Suprapubic skin (tissue), 4 donors: ENCODE results near the gene MADD. TPM values are rescaled to one million over a fixed set of nuclear protein-coding genes. Genes with fewer than 3 reads are reported as not detected.

Experiments
- DNase-seq, 2 donors: peaks; one replicate each; pipeline ENCODE4 v3.0.0-alpha.2; 2019; ENCODE audit warnings: low spot score in 2 of 2
- H3K27ac ChIP-seq: fragments of 200-600 bp; sonication (generic); one replicate; pipeline ENCODE4 v1.5.1; 2019
- H3K27me3 ChIP-seq: fragments of 200-600 bp; sonication (generic); one replicate; pipeline ENCODE4 v1.5.1; 2019
- H3K36me3 ChIP-seq: fragments of 200-600 bp; sonication (generic); one replicate; pipeline ENCODE4 v1.5.1; 2019
- H3K4me1 ChIP-seq: fragments of 200-600 bp; sonication (generic); one replicate; pipeline ENCODE4 v1.5.1; 2019
- H3K4me3 ChIP-seq: fragments of 200-600 bp; sonication (generic); one replicate; pipeline ENCODE4 v1.5.1; 2019; ENCODE audit warnings: mild to moderate bottlenecking
- H3K9me3 ChIP-seq: fragments of 200-600 bp; sonication (generic); one replicate; pipeline ENCODE4 v1.5.1; 2019
- EP300 ChIP-seq: sonication (generic); formaldehyde crosslinking; IDR thresholded peaks from one replicate; pipeline ENCODE4 v1.6.1; 2017; ENCODE audit warnings: antibody characterized with exemption
- POLR2A ChIP-seq, 2 donors: fragments of 450-650 bp; IDR thresholded peaks; one replicate each; pipeline ENCODE4 v1.6.1; 2017; ENCODE audit warnings: antibody characterized with exemption in 2 of 2, mild to moderate bottlenecking in 2 of 2, moderate library complexity in 2 of 2
- POLR2AphosphoS5 ChIP-seq, 3 donors: sonication (generic); formaldehyde crosslinking; IDR thresholded peaks; one replicate each; pipeline ENCODE4 v1.6.1; 2017; ENCODE audit warnings: antibody characterized with exemption in 3 of 3
- WGBS: methylation state at CpG from one replicate; pipeline ENCODE4 v1.1.5; 2018; 5-methylcytosine and 5-hydroxymethylcytosine counted together
- total RNA-seq, 4 donors: library from RNA; depleted of rRNA; stranded (reverse); fragments of >200 nt; gene quantifications; one replicate each; pipeline ENCODE4 v1.1.0, GENCODE V29; 2016
- TF ChIP-seq, protein P1 (sequence below), 2 donors: fragments of 200-600 bp in 1 of 2; fragments of 450-650 bp in 1 of 2; sonication (generic) in 1 of 2; IDR thresholded peaks; one replicate each; pipeline ENCODE4 v1.5.1; 2016 to 2019; ENCODE audit warnings: antibody characterized with exemption in 2 of 2, mild to moderate bottlenecking in 1 of 2, moderate library complexity in 1 of 2

Gene MADD
- 10 to 100 TPM; 47.1 to 91.1 (median 71.3) TPM for total RNA-seq

DNA sequence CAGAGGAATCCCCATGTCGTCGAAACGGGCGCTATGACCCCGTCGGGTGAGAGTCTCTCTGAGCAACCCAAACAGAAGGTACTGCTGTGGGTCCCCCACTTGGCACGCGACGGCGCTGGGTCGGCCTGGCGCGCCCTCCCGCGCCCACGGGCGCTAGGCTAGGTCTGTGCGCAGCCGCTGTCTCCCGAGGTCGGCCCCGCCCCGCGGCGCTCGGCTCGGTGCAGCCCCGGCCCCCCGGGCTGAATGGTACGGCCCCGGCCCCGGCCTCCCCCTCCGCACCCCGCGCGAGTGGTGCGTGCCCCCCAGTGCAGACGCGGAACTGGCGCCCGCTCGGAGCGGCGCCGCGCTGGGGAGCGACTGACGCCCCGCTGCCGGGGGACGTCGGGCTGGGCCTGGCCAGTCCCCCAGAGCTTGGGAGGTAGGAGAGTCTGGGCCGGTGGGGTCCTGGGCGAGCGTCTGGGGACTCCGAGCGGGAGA, at the start of gene MADD:
MADD (plus strand) TSS at position 305 of the 477 bp plus-strand sequence.
- Histone ChIP-seq H3K4me3 (peak within 1 kb of the TSS; percentile 77), H3K4me1 (peaks cover 49% of the 10 kb centered on the region), H3K27ac (peak within 1 kb of the TSS; percentile 93), H3K27me3 (no peaks in the 10 kb centered on the region), H3K9me3 (no peaks in the 10 kb centered on the region), H3K36me3 (peaks cover 7% of the 10 kb centered on the region)
- peak; percentile 89 for DNase-seq
- no peak for TF ChIP-seq EP300
- TF ChIP-seq, protein P1, sequence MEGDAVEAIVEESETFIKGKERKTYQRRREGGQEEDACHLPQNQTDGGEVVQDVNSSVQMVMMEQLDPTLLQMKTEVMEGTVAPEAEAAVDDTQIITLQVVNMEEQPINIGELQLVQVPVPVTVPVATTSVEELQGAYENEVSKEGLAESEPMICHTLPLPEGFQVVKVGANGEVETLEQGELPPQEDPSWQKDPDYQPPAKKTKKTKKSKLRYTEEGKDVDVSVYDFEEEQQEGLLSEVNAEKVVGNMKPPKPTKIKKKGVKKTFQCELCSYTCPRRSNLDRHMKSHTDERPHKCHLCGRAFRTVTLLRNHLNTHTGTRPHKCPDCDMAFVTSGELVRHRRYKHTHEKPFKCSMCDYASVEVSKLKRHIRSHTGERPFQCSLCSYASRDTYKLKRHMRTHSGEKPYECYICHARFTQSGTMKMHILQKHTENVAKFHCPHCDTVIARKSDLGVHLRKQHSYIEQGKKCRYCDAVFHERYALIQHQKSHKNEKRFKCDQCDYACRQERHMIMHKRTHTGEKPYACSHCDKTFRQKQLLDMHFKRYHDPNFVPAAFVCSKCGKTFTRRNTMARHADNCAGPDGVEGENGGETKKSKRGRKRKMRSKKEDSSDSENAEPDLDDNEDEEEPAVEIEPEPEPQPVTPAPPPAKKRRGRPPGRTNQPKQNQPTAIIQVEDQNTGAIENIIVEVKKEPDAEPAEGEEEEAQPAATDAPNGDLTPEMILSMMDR (IDR thresholded peaks at IDR 0.05): no peak
- peak in 1 of 3 donors; percentile 3 for TF ChIP-seq POLR2AphosphoS5 (IDR thresholded peaks at IDR 0.05)
- peak in 1 of 2 donors; percentile 68 for TF ChIP-seq POLR2A (IDR thresholded peaks at IDR 0.05)
- 0% methylated on average over 1 of the region's 57 CpGs for WGBS

DNA sequence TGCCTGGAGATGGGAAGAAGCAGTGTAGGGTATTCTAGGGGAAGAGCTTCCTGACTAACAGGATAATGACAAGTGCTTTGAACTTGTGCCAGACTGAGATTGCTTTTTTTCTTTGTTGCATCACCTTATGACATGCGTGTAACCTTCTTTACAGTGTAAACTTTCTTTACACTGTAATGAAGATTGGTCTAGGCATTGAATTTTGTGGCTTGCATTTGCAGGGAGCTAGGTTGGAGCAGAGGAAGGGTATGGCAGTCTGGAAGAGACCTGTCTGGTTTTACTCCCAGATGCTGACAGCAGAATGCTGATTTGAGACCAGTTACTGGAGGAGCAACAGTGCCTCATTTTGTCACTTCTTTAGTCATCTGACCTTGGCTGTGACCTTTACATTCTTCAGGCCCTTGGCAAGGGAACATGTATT, 49.5 kb upstream of the MADD start:
- Histone ChIP-seq H3K4me1 (peaks cover 28% of the 10 kb centered on the region), H3K4me3 (no peak overlapping the region), H3K27ac (no peak overlapping the region), H3K27me3 (no peaks in the 10 kb centered on the region), H3K9me3 (no peaks in the 10 kb centered on the region), H3K36me3 (peaks cover 49% of the 10 kb centered on the region)
- DNase-seq: no peak
- TF ChIP-seq POLR2AphosphoS5 (IDR thresholded peaks at IDR 0.05): no peak
- TF ChIP-seq, protein P1 (IDR thresholded peaks at IDR 0.05): no peak
- 55% methylated on average over 1 of the region's 1 CpG for WGBS

DNA sequence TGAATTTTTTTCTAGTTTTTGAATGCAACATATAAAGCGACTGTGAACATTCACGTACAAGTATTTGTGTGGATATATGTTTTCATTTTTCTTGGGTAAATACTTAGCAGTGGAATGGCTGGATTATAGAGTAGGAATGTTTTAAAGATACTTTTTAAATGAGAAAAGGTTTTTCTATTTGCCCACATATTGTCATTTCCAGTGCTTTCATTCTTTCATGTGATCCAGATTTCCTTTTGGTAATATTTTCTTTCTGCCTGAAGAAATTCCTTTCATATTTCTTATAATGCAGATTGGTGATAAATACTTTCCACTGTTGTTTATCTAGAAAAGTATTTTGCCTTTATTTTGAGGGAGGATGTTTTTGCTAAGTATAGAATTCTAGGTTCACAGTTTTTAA, 47.2 kb upstream of the MADD start:
- H3K36me3 ChIP-seq: peaks cover 64% of the 10 kb centered on the region
- peaks cover 12% of the 10 kb centered on the region for H3K4me1 ChIP-seq

DNA sequence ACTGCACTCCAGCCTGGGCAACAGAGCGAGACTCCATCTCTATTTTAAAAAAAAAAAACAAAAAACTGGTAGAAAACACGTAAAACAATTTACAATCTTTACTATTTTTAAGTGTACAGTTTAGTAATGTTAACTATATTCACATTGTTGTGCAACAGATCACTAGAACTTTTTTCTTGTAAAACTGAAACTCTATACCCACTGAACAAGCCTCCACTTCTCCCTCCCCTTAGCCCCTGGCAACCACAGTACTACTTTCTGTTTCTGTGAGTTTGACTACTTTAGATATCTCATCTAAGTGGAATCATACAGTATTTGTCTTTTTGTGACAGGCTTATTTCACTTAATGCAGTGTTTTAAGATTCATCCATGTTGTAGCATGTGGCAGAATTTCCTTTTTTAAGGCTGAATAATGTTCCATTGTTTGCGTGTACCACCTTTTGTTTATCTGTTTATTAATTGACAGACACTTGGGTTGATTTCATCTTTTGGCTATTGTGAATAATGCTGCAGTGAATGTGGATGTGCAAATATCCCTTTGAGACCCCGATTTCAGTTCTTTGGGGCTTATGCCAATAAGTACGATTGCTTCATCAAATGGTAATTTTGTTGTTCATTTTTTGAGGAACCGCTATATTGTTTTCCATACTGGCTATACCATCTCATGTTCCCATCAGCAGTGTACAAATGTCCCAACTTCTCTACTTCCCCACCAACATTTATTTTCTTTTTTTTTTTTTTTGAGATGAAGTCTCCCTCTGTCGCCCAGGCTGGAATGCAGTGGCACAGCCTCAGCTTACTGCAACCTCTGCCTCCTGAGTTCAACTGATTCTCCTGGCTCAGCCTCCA, 44.2 kb upstream of the MADD start:
- Histone ChIP-seq H3K36me3 (peaks cover 52% of the 10 kb centered on the region), H3K27me3 (no peaks in the 10 kb centered on the region), H3K9me3 (no peaks in the 10 kb centered on the region), H3K4me3 (no peak overlapping the region), H3K4me1 (peaks cover under 1% of the 10 kb centered on the region), H3K27ac (no peak overlapping the region)
- 92% methylated on average over 7 of the region's 7 CpGs for WGBS
- no peak for DNase-seq
- TF ChIP-seq POLR2A (IDR thresholded peaks at IDR 0.05): no peak
- no peak for TF ChIP-seq POLR2AphosphoS5 (IDR thresholded peaks at IDR 0.05)
- TF ChIP-seq, protein P1 (IDR thresholded peaks at IDR 0.05): no peak
- TF ChIP-seq EP300: no peak

More for the DNA sequence above, 47.2 kb upstream of the MADD start:
- WGBS: 89% methylated on average over 2 of the region's 2 CpGs
- TF ChIP-seq, protein P1 (IDR thresholded peaks at IDR 0.05): no peak
- no peak for TF ChIP-seq POLR2A (IDR thresholded peaks at IDR 0.05)
- TF ChIP-seq POLR2AphosphoS5 (IDR thresholded peaks at IDR 0.05): no peak
- TF ChIP-seq EP300: no peak
- Histone ChIP-seq H3K9me3 (no peaks in the 10 kb centered on the region), H3K4me3 (no peak overlapping the region), H3K27ac (no peak overlapping the region), H3K27me3 (no peaks in the 10 kb centered on the region)
- DNase-seq: no peak

DNA sequence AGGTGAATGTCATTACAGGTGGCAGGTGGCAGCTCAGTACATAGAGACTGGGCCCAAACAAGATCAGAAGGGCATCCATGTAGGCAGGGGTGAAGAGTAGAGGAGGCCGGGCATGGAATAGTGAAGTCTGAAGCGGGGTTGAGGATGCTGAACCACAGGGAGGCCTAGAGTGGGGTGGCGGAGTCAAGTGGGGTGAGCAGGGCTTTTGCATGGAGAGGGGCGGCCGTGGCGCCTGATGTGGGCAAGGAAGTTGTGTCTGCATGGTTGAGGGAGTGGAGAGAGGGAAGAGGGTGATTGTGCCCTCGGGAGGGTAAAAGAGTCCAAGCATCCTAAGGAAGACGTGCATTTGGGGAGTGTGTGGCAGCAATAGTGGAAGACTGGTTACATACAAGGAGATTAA, 40.8 kb upstream of the MADD start:
- H3K27me3 ChIP-seq: no peaks in the 10 kb centered on the region
- no peak overlapping the region for H3K4me3 ChIP-seq
- no peak for DNase-seq
- WGBS: 91% methylated on average over 8 of the region's 8 CpGs
- no peaks in the 10 kb centered on the region for H3K9me3 ChIP-seq
- peaks cover 52% of the 10 kb centered on the region for H3K36me3 ChIP-seq
- TF ChIP-seq POLR2A (IDR thresholded peaks at IDR 0.05) (no peak), EP300 (no peak), POLR2AphosphoS5 (IDR thresholded peaks at IDR 0.05) (no peak)
- TF ChIP-seq, protein P1 (IDR thresholded peaks at IDR 0.05): no peak
- H3K27ac ChIP-seq: no peak overlapping the region
- H3K4me1 ChIP-seq: no peaks in the 10 kb centered on the region
